Measurements from ENCODE around the gene FGD5.

DNA sequence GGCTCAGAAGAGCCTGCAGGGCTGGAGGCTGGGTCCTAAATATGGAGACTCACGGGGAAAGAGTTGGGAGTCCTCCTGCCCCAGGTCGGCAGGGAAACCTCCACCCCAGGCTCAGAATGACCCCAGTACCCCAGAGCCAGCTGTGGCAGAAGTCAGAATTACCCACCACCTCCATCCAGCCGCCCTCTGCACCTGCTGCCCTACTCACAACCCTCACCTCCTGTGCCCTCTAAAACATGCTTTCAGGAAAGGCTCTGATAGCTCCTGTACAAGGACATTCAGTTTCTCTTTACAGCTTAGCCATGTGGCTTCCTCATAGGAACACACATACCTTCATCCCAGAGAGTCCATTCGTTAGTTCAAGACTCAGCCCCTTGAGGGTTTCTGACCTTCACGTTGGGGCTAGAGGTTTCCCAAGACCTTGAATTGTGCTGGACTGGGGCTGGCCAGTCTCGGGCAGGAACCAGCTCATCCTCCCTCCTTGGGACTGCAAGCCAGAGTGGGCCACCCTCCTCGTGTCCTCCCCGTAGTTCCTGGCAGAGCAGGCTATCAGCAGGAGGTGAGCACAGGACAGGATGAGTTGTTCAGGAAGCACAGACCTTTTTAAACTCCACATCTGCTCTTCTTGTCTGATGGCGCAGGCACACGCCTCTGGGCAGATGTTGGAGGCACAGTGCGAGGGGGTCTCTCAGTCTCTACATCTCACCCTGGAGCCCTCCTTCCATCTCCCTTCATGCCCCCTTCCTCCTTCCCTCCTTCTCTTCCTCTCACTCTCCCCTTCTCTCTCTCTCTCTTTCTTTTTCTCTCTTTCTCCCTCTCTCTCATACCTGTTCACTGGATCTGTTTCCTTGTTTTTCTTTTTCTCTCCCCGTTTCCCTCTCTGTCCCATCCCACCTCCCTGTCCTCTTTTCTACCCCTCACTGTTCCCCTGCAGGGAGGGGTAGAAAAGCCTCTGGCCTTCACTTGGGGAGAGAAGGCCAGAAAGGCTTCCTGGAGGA lies 72.7 kb downstream of the FGD5 start:
- TF ChIP-seq, protein P1, sequence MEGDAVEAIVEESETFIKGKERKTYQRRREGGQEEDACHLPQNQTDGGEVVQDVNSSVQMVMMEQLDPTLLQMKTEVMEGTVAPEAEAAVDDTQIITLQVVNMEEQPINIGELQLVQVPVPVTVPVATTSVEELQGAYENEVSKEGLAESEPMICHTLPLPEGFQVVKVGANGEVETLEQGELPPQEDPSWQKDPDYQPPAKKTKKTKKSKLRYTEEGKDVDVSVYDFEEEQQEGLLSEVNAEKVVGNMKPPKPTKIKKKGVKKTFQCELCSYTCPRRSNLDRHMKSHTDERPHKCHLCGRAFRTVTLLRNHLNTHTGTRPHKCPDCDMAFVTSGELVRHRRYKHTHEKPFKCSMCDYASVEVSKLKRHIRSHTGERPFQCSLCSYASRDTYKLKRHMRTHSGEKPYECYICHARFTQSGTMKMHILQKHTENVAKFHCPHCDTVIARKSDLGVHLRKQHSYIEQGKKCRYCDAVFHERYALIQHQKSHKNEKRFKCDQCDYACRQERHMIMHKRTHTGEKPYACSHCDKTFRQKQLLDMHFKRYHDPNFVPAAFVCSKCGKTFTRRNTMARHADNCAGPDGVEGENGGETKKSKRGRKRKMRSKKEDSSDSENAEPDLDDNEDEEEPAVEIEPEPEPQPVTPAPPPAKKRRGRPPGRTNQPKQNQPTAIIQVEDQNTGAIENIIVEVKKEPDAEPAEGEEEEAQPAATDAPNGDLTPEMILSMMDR (optimal IDR thresholded peaks at IDR 0.05 in 1 of 3, IDR thresholded peaks at IDR 0.05 in 1 of 3, conservative IDR thresholded peaks at IDR 0.05 in 1 of 3; ENCODE audit: extremely low read depth in 1 of 3, insufficient read depth in 2 of 3, low read length in 3 of 3): no peak
- no peak for TF ChIP-seq EZH2 (IDR thresholded peaks at IDR 0.05; ENCODE audit: low read length)

Measured in keratinocyte (primary cell).